Germinal center (tissue), 1 donor: ENCODE data around the gene ILKAP.

Source experiments
- DNase-seq: peaks from one replicate; pipeline ENCODE4 v3.0.0; 2012; ENCODE audit warnings: mixed read lengths, low spot score

The ILKAP gene, protein sequence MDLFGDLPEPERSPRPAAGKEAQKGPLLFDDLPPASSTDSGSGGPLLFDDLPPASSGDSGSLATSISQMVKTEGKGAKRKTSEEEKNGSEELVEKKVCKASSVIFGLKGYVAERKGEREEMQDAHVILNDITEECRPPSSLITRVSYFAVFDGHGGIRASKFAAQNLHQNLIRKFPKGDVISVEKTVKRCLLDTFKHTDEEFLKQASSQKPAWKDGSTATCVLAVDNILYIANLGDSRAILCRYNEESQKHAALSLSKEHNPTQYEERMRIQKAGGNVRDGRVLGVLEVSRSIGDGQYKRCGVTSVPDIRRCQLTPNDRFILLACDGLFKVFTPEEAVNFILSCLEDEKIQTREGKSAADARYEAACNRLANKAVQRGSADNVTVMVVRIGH

DNA sequence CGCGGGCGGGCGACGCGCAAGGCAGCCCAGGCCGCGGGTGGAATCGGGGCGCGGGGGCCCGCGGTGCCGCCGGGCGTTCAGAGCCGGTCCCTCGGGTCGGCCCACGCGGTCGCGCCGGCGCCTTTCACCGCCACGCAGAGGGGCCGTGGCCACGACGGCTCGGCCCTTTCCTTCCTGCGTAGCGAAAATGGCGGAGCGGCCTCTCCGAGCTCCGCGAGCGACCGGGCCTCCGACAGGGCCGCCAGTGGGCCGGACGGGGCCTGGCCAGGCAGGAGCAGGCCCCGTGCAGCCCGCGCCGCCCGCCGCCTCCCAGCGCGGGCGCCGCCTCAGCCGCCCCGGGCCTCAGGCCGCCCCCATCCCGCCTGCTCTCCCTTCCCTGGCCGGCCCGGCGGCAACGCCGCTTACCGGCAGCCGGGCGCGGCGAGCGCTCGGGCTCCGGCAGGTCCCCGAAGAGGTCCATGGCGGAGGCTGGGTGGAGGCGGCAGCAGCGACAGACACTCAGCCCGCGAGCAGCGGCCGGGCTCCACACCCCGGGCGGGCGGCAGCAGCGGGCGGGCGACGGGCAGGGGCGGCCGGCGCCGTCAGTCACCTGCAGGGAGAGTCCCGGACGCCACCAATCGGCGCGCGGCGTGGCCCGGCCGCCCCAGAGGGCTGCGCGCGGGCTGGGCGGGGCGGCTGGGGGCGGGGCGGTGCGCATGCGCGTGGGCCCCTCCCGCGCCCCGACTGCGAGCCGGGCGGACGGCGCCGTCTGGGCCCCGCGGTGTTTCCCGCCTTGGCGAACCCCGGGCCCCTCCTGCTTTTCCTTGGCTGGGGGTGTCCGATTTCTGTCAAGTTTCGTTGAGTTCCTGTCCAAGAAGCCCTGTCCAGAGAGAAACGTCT is at the start of gene ILKAP:
TSS of gene ILKAP (minus strand) at position 602 of the 879 bp plus-strand sequence. CDS start at position 460, 142 bp downstream.
- peak; percentile 100 for DNase-seq

DNA sequence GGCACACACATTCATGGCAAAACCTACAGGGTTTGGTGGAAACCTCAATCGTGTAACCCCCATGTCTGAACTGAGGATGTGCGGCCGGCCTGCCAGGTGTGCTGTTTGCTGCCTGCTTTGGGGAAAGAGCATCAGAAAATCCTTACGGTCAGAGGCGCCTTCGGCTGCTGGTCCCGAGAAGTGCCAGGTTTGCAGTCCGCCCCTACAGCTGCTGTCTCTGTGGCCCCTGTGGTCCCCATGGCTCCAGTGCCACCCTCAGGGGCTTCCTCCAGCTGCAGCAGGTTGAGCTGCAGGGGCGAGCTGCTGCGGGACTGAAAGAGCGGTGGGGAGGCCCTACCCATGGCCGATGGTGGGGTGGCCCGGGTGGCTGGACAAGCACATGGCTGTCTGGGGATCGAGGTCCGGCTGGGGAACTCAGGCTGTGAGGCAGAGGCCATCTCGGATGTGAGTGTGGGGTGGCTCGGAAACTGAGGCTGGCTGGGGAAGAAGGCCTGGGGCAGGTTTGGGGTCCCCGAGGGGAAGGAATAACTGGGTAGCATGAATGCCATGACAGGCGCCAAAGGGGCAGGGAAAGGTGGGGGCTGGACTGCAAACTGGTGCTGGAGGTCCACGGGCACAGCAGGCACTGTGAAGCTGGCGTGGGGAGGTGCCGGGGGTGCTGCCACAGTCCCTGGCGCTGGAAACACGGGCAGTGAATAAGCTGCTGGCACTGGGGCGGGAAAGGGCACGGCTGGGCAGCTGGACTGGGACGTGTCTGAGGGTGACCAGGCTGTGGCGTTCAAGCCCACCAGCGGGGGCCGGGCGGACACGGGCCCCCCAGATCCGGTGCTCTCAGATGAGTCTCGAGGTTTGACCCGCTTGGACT is 49.5 kb upstream of the ILKAP start:
- DNase-seq = no peak

DNA sequence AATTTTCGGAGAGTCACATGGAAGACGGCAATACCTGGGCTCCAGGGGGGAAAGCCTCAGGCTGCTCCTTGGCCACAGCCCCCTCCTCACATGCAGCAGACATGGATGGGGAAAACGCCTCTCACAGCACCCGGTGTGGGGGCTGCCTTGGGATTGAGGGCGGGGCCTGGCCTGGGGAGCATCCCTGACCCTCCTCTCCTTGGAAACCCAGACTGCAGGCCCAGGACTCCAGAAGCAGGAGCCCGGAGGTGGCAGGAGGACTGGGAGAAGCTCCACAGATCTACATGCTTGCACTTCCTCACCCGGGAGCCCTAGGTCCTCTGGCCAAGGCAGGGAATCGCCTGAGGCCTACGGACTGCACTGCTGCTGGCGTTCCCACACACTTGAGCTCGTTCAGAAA is 48.5 kb upstream of the ILKAP start:
- DNase-seq = no peak

DNA sequence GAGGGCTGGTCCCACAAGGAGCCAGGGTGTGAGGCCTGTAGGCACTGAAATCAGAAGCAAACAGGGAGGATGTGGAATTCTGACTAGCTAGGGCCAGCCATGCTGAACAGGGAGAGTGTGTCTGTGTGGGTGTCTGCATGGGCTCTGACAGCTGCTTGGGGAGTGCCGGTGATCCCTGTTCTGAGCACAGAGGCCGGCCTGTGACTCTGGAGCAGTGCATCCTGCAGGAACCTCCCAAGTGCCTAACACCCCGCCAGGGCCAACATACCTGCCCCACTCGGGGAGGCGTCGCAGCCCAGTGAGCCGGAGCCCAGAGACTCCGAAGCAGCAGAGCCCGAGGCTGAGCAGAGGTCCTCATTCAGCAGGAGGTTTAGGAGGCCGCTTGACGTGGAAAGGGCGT is 47.8 kb upstream of the ILKAP start:
- DNase-seq = no peak

DNA sequence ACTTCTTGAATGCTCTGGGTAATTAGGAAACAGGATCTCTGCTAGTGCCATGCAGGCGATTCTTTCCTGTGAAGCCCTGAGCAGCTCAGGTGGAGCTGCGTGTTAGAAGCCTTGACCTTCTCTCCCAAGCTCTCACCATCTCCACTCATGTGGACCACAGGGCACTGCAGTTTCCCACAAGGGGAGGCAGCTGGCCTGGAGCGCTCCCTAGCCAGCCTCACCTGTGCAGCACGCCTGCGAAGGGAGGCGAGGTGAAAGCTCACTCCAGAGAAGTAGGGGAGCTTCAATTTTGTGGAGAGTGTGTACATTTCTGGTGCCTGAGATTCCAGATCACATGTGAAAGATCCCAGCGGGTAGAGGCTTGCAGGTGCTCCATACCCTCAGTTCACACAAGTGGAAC is 47.4 kb upstream of the ILKAP start:
- DNase-seq = no peak

DNA sequence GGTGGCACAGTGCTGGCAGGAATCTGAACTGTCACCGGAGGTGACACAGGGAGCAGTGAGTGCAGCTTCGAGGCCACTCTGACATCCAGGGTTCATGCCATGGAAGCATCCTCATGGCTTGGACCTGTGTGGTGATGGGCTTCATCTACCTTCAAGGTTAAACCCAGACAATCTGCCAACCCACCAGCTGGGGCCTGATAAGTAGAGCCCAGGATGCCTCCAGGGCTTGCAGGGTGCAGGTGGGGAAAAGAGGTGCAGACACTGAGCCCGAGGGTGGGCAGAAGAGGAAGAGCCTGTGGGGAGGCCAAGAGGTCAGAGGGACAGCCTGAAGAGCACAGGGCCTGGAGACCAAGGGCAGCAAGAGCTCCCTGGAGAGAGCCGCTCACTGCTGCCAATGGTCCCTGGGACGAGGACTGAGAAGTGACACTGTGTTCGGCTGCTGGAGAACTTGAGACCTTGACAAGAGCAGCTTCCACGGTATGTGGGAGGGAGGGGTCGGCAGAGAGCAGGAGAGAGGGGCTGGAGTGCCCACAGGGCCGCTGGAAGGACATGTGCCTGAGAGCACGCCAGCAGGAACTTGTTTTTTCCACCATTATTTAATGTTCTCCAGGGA is 44.5 kb upstream of the ILKAP start:
- DNase-seq = no peak

DNA sequence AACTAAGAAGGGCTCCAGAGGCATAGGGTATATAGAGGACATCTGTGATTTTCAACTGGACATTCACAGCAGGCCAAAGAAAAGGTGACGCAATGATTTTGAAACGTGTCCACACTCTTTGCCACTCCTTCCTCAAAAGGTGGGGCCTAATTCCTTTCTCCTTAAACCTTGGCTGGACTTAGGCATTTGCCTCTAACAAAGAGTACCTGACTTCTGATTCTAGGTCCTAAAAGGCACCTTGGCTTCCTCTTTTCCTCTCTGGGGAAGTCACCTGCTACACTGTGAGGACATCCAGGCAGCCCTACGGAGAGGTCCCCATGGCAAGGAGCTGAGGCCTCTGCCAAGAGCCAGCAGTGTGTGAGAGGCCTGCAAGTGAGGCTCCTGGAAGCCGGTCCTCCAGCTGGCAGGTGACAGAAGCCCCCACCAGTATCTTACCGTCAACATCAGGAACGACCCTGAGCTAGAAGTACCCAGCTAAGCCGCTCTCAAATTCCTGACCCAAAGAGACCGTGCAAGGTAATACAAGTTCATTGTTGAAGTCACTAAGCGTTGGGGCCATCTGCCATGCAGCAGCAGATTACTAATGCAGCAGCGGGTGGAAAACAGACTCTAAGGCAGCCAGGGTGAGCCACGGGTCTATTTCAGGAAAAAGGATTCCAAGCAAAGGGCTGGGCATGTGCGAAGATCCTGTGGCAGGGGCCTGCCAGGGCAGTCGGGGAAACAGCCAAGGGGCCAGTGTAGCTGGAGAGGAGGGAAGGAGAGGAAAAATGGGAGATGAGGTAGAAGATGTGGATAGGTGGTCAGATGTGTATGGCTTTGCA is 43.7 kb upstream of the ILKAP start:
- no peak for DNase-seq

DNA sequence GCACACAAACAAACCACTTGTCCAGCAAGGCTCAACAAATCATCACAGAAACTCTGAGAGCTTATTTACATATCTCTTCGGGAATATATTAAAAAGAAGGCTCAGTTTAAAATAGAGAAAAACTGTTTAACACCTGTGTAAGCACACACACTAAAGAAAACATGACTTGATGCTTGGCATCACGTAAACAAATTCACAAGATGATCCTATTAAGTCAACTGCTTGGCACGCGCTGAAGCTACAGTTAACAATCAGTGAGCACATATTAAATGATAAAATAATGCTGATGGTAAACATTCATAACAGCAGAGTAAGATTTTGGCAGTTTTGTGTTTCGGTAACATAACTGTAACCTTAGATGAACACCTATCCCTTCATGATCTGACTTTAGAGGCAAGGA is 40.7 kb upstream of the ILKAP start:
- no peak for DNase-seq

DNA sequence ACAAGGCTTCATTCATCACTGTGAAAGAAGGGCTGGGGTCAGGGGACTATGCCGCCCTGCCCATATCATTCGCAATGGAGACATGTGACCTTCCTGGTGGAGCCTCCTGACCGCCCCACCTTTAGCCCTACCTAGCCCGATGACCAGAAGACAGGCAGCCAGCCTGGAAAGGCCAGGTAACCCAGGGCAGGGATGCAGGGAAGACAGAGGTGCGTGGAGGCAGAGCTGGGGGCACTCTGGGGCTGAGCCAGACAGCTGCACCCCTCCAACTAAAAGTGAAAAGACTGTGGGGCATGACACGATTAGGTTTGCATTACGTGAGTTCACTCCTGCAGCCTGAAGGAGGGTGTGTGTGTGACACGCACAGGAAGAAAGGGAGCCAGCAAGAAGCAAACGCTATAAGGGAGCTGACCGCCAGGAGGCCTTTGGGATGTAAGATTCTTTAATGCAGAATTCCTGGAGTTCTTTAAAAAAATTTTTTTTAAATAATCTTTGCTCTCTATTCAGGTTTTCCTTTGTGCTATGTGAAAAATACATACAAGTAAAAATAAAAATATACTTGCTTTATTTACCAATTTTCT is 40.1 kb upstream of the ILKAP start:
- DNase-seq = no peak

DNA sequence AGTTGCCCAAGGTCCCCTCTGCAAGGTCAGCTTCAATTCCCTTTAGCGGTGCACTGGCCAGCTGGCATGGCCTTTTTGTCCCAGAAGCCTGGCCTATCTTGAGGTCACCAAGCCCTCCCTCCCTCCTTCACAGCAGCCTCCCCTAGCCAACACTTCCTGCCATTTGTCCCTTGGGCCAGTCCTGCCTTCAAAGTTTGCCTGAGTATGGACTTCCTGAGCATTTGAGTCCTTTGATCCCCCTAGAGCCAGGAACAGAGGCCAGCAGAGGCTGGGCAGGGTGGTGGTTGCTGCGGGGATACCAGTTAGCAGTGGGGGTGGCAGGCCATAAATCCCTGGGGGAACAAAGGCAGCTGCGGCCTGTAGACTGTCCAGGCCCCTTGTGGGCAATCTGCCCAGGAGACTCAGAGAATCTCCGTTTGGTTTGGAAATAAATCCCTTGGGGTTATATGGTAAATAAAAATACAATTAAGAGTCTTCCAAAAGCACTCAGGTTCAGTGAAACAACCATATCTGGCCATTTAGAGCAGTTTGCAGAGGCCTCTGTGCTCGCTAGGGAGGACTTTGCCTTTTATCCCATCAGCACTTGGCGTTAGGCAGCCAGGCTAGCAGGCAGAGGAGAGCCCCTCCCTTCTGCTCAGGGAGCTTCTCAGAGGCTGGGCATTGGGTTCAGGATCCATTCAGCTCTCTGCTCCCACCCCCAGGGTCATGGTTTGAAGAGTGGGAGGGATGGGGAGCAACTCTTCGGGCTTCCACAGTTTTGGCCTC is 39.4 kb upstream of the ILKAP start:
- DNase-seq = no peak

DNA sequence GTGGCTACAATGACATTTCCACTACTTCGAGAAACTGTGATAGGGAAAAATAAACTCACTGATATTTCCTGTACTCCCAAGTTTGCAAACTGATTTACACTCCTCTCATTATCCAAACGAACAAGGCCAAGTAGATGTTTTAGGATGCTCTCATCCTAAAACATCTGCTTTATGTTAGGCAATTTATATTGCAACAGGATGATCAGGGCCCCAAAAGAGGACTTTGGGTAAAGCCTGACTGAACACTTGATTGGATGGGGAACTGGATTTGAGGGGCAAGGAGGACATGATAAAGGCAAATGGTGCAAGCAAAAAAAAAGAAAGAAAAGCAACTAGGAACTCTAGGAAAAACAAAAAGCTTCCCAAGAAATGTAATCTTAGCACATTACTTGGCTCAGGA is 38.5 kb upstream of the ILKAP start:
- no peak for DNase-seq

DNA sequence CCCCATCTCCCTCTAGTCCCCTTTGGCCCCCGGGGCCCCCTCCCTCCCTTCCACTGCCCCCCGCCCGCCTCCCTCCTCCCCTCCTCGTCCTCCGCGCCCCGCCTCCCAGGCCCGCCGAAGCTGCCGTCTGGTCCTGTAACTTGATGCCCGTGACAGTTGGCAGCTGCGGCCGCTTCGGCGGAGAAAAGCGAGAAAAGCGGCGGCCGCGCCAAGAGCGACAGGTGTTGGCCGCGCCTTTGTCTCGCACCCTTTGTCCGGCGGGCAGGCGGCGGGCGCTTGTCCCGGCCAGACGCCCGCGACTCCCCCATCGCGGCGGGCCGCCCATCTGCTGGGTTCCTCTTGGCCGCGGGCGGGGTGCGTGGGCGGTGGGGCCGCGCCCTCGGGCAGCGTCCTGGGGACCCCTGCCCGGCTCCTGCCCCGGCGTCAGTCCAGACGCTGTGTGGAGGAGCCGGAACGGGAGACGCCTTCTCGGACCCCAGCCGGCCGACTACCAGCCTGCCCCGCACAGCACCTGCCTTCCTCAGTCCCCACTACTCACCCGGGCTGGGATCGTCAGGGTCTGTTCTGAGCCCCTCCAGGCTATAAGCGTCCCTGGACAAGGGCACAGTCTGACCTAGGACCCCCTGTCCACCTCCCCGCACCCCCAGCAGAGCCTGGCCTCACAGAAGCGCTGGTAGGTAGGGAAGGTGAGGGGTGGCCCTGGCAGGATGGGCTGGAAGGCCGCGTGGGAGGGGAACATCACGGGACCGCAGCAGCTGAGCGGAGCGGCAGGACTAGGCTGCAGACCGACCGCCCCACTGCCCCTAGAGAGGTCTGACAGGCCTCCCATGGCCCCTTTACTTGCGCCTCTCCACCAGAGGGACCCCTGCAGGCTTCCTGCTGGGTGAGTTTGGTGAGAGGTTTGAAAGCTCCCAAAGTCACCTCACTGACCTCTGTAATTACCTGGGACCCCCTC is 37.5 kb upstream of the ILKAP start:
- DNase-seq = peak; percentile 47

DNA sequence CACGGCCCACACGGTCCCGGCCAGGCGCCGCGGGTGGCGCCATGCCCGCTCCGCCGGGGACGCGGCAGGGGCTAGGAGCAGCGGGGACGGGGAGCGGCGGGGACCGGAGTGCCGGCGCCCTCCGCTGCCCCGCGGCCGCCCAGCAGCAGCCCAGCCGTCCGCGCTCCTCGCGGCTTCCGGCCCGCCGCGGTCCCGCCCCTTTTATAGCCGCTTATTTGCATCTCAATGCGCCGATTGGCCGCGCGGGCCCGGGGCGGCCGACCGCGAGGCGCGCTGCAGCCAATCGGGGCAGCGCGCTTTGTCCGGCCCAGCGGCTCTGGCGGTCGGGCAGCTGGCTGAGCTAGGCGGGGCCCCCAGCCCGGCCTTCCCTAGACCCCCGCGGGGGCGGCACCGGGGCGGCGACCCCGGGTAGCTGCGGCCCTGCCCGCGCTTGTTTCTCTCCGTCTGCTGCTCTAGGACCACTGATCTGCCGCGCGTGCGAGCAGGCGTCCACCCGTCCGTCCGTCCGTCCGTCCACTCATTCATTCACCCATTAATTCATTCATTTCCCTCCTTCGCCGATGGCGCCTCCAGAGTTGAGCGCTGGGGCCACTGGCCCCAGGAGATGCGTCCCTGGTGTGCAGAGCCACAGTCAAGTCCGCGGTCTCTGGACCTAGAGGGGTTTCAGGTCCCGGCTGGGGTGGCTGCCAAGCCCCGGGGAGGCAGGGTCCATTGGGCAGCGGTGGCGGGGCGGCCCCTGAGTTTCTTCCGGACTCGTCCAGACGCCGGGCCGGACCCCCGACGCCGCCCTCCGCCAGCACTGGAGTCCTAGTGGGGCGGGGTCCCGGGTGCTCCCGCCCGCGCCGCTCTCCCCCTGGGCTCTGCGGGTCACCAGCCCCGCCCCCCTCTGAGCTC is 36.6 kb upstream of the ILKAP start, which contains the start of gene HES6:
TSS of gene HES6 (minus strand) at position 176 of the 894 bp plus-strand sequence. CDS start at position 43, 133 bp downstream.
- DNase-seq = peak; percentile 95

DNA sequence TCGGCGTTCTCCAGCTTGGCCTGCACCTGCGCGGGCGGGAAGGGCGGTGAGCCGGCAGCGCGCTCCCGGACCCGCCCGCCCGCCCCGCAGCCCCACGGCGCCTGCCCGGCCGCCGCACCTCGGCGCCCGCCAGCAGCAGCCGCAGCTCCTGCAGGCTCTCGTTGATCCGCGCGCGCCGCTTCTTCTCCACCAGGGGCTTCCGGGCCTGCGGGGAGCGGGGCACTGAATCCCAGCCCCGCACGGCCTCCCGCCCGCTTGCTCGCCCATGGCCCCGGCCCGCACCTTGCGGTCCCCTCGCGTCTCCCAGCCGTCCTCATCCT is 36.0 kb upstream of the ILKAP start:
- DNase-seq = peak; percentile 33

DNA sequence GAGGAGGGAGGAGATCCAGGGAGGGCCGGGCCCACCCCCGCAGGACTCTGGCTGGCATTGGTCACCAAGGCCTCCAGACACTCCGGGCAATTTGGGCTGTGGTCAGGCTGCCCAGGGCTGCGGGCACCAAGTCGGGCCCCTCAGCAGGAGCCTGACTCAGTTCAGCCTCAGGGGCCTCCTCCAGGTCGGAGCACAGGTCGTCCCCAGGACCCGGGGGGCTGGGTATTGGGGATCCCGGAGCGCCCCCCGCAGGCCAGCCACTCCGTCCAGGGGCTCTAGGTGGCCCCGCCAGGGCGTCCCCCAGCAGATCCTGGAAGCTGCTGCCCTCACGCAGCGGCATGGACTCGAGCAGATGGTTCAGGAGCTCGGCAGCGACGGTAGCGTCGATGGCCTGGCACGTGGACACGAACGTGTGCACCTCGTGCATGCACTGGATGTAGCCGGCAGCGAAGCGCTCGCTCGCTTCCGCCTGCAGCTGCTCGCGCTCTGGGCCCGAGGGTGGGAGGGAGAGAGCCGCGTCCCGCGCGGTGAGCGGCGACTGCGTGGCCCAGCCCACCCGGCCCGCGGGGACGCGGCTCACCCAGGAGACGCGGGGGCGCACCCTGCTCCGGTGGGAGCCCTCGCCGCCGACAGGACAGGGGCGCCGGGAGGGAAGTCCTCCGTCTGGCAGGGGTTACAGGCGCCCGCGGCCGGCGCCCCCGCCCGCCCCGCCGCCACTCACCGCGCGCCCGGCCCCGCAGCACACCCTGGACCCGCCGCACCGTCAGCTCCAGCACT is 35.5 kb upstream of the ILKAP start:
- peak; percentile 51 for DNase-seq

DNA sequence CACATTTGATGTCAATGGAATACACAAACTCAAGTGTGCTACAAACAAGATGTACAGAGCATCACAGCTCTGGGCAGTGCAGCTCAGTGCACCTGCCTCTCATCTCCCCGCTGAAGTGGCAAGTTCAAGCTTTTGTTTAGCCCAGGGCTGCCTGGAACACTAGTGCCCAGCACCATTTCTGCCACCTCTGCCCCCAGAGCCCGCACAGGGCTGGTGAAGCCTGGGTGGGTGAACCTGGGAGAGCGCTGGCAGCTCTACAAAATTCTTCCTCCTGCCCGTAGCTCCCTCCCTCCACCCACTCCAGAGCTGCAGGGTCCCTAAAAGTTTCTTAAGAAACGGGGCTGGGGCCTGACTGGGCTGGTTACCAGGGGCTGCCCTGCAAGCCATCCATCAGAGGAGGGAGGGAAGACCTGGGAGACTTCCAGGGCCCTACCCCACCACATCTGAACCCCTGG is 34.8 kb upstream of the ILKAP start:
- no peak for DNase-seq
